ENCODE data around the gene ERVK3-1. TPM values are rescaled to one million over a fixed set of nuclear protein-coding genes. Genes with fewer than 3 reads are reported as not detected.
A peak's percentile ranks its signal among the peaks of the same experiment; 100 is the strongest.

ERVK3-1 gene
- total RNA-seq, 1 donor from 2014 or later, result 40.9 TPM

DNA sequence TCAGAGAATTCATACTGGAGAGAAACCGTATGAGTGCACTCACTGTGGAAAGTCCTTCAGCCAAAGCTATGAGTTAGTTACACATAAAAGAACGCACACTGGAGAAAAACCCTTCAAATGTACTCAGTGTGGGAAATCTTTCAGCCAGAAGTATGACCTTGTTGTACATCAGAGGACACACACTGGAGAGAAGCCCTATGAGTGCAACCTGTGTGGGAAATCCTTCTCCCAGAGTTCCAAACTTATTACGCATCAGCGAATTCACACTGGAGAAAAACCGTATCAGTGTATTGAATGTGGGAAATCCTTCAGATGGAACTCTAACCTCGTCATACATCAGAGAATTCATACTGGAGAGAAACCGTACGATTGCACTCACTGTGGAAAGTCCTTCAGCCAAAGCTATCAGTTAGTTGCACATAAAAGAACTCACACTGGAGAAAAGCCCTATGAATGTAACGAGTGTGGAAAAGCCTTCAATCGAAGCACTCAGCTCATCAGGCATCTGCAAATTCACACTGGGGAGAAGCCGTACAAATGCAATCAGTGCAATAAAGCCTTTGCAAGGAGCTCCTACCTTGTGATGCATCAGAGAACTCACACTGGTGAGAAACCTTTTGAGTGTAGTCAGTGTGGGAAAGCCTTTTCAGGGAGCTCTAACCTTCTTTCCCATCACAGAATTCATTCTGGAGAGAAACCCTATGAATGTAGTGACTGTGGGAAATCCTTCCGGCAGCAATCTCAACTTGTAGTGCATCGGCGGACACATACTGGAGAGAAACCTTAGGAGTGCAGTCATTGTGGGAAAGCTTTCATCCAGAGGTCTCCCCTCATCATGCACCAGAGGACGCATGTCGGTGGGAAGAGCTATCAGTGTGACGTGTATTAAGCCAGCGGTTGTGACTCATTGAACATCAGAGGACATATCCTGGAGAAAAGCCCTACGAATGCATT lies 42.9 kb upstream of the ERVK3-1 start:
- Histone ChIP-seq H2AFZ (ENCODE audit: low read depth, low read length) (no peak overlapping the region), H3K4me2 (ENCODE audit: low read length) (no peak overlapping the region), H3K36me3 (ENCODE audit: insufficient read depth, low read length) (peaks cover 41% of the 10 kb centered on the region), H3K4me1 (ENCODE audit: insufficient read depth, low read length) (no peaks in the 10 kb centered on the region), H3K4me3 (ENCODE audit: insufficient read depth, low read depth, low read length) (peak overlapping the region; percentile 13), H3K27ac (ENCODE audit: low read depth, low read length) (no peak overlapping the region), H3K9ac (ENCODE audit: low read length) (no peak overlapping the region), H3K79me2 (ENCODE audit: insufficient read depth, low read length) (peaks cover 5% of the 10 kb centered on the region), H4K20me1 (ENCODE audit: insufficient read depth, low read length) (peaks cover 6% of the 10 kb centered on the region), H3K27me3 (ENCODE audit: insufficient read depth, low read length) (no peaks in the 10 kb centered on the region), H3K9me3 (ENCODE audit: insufficient read depth, low read depth, low read length) (peaks cover 89% of the 10 kb centered on the region)
- H3K4me3 Mint-ChIP-seq (ENCODE audit: unreplicated experiment), result peak overlapping the region; percentile 29
- no peak overlapping the region for H3K27ac Mint-ChIP-seq (ENCODE audit: unreplicated experiment)
- TF ChIP-seq EZH2 (IDR thresholded peaks at IDR 0.05; ENCODE audit: insufficient read depth, low read length), result no peak
- TF ChIP-seq CTCF (IDR thresholded peaks at IDR 0.05; ENCODE audit: insufficient read depth, low read depth, low read length), result no peak
- H3K4me1 Mint-ChIP-seq (ENCODE audit: low read depth, unreplicated experiment), result no peaks in the 10 kb centered on the region
- DNase-seq (ENCODE audit: low read depth) (no peak), FAIRE-seq (peak; percentile 74)
- no peaks in the 10 kb centered on the region for H3K27me3 Mint-ChIP-seq (ENCODE audit: low read depth, unreplicated experiment)
- H3K36me3 Mint-ChIP-seq (ENCODE audit: low read depth, unreplicated experiment), result peaks cover 91% of the 10 kb centered on the region
- H3K9me3 Mint-ChIP-seq (ENCODE audit: unreplicated experiment), result peaks cover 94% of the 10 kb centered on the region

DNA sequence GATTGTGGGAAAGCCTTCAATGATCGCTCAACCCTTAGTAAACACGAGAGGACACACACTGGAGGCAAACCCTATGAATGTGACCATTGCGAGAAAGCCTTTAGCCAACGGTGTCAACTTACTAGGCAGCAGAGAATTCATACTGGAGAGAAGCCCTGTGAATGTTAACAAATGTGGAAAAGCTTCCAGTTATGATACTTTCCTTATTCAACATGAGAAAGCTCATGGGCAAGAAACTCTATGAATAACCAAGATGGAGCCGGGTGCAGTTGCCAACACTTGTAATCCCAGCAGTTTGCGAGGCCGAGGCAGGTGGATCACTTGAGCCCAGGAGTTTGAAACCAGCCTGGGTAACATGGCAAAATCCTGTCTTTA lies 42.3 kb upstream of the ERVK3-1 start:
- H3K4me2 ChIP-seq (ENCODE audit: low read length), result no peak overlapping the region
- Mint-ChIP-seq H3K27ac (ENCODE audit: unreplicated experiment) (no peak overlapping the region), H3K27me3 (ENCODE audit: low read depth, unreplicated experiment) (no peaks in the 10 kb centered on the region), H3K36me3 (ENCODE audit: low read depth, unreplicated experiment) (peaks cover 87% of the 10 kb centered on the region), H3K4me3 (ENCODE audit: unreplicated experiment) (no peak overlapping the region), H3K4me1 (ENCODE audit: low read depth, unreplicated experiment) (no peaks in the 10 kb centered on the region), H3K9me3 (ENCODE audit: unreplicated experiment) (peaks cover 87% of the 10 kb centered on the region)
- peaks cover 82% of the 10 kb centered on the region for H3K9me3 ChIP-seq (ENCODE audit: insufficient read depth, low read depth, low read length)
- no peak for FAIRE-seq
- peaks cover 39% of the 10 kb centered on the region for H3K36me3 ChIP-seq (ENCODE audit: insufficient read depth, low read length)
- no peak overlapping the region for H3K9ac ChIP-seq (ENCODE audit: low read length)
- DNase-seq (ENCODE audit: low read depth), result no peak
- H3K27ac ChIP-seq (ENCODE audit: low read depth, low read length), result no peak overlapping the region
- no peak overlapping the region for H2AFZ ChIP-seq (ENCODE audit: low read depth, low read length)
- peaks cover 6% of the 10 kb centered on the region for H4K20me1 ChIP-seq (ENCODE audit: insufficient read depth, low read length)
- H3K27me3 ChIP-seq (ENCODE audit: insufficient read depth, low read length), result no peaks in the 10 kb centered on the region
- peaks cover 5% of the 10 kb centered on the region for H3K79me2 ChIP-seq (ENCODE audit: insufficient read depth, low read length)
- H3K4me3 ChIP-seq (ENCODE audit: insufficient read depth, low read depth, low read length), result peak overlapping the region; percentile 13
- no peaks in the 10 kb centered on the region for H3K4me1 ChIP-seq (ENCODE audit: insufficient read depth, low read length)
- TF ChIP-seq CTCF (IDR thresholded peaks at IDR 0.05; ENCODE audit: insufficient read depth, low read depth, low read length) (no peak), EZH2 (IDR thresholded peaks at IDR 0.05; ENCODE audit: insufficient read depth, low read length) (no peak)

DNA sequence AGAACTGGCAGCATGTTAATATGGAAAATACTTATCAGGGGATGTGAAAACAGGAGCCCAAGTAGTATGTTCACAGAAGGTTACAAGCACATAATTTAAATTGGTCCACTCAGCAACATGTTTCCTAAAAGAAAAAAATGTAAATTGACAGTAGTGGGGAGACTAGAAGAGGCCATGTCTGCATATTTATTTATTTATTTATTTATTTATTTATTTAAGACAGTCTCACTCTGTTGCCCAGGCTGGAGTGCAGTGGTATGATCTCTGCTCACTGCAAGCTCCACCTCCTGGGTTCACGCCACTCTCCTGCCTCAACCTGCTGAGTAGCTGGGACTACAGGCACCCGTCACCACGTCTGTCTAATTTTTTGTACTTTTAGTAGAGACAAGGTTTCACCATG lies 40.1 kb upstream of the ERVK3-1 start:
- FAIRE-seq (no peak), DNase-seq (ENCODE audit: low read depth) (no peak)
- Mint-ChIP-seq H3K4me1 (ENCODE audit: low read depth, unreplicated experiment) (no peaks in the 10 kb centered on the region), H3K27me3 (ENCODE audit: low read depth, unreplicated experiment) (no peaks in the 10 kb centered on the region), H3K36me3 (ENCODE audit: low read depth, unreplicated experiment) (peaks cover 82% of the 10 kb centered on the region), H3K27ac (ENCODE audit: unreplicated experiment) (no peak overlapping the region), H3K9me3 (ENCODE audit: unreplicated experiment) (peaks cover 79% of the 10 kb centered on the region), H3K4me3 (ENCODE audit: unreplicated experiment) (no peak overlapping the region)
- H3K4me1 ChIP-seq (ENCODE audit: insufficient read depth, low read length), result no peaks in the 10 kb centered on the region
- peaks cover 30% of the 10 kb centered on the region for H3K36me3 ChIP-seq (ENCODE audit: insufficient read depth, low read length)
- no peak overlapping the region for H3K4me2 ChIP-seq (ENCODE audit: low read length)
- no peak overlapping the region for H2AFZ ChIP-seq (ENCODE audit: low read depth, low read length)
- H3K4me3 ChIP-seq (ENCODE audit: insufficient read depth, low read depth, low read length), result peak overlapping the region; percentile 3
- peaks cover 5% of the 10 kb centered on the region for H3K79me2 ChIP-seq (ENCODE audit: insufficient read depth, low read length)
- no peak overlapping the region for H3K9ac ChIP-seq (ENCODE audit: low read length)
- H4K20me1 ChIP-seq (ENCODE audit: insufficient read depth, low read length), result peaks cover 6% of the 10 kb centered on the region
- no peak for TF ChIP-seq CTCF (IDR thresholded peaks at IDR 0.05; ENCODE audit: insufficient read depth, low read depth, low read length)
- TF ChIP-seq EZH2 (IDR thresholded peaks at IDR 0.05; ENCODE audit: insufficient read depth, low read length), result no peak
- H3K9me3 ChIP-seq (ENCODE audit: insufficient read depth, low read depth, low read length), result peaks cover 70% of the 10 kb centered on the region
- no peaks in the 10 kb centered on the region for H3K27me3 ChIP-seq (ENCODE audit: insufficient read depth, low read length)
- no peak overlapping the region for H3K27ac ChIP-seq (ENCODE audit: low read depth, low read length)

All from astrocyte (in vitro differentiated cells and primary cell).